SK-N-MC (cell line): Measurements from ENCODE around the gene ZNF638.
"Not testable (repeated sequence)": the region's sequence is repeated elsewhere in the genome, so short reads cannot be mapped to it uniquely, and the experiment has no call there.

ENCODE experiments used
- DNase-seq: peaks from one replicate; pipeline ENCODE4 v3.0.0-alpha.2; 2011; ENCODE audit warnings: low read depth, low spot score
- H3K27ac ChIP-seq: fragments of 200-600 bp; sonication (generic); 2 replicates; pipeline ENCODE4 v1.5.1; 2016; ENCODE audit warnings: mixed run types
- H3K36me3 ChIP-seq: fragments of 200-600 bp; sonication (generic); 2 replicates; pipeline ENCODE4 v1.6.1; 2017; ENCODE audit warnings: antibody characterized with exemption, low read length, mixed read lengths; ENCODE audit not compliant: insufficient read depth
- H3K4me3 ChIP-seq: fragments of 200-600 bp; sonication (generic); 2 replicates; pipeline ENCODE4 v1.5.1; 2016
- H3K9ac ChIP-seq: fragments of 200-600 bp; sonication (generic); 2 replicates; pipeline ENCODE4 v1.8.0; 2017; ENCODE audit warnings: mixed run types, mixed read lengths; ENCODE audit not compliant: insufficient read length
- H3K9me3 ChIP-seq: fragments of 200-600 bp; sonication (generic); 2 replicates; pipeline ENCODE4 v1.6.1; 2017; ENCODE audit warnings: low read depth, mild to moderate bottlenecking, antibody characterized with exemption, low read length, moderate library complexity, mixed read lengths
- EZH2 ChIP-seq: fragments of 200-600 bp; sonication (generic); IDR thresholded peaks from one replicate; pipeline ENCODE4 v1.6.1; 2017; ENCODE audit warnings: antibody characterized with exemption
- FOXP2 ChIP-seq: optimal IDR thresholded peaks from 2 replicates; pipeline ENCODE3; 2011; ENCODE audit warnings: mild to moderate bottlenecking, moderate library complexity; ENCODE audit not compliant: insufficient read depth; ENCODE audit errors: extremely low read length, control extremely low read depth
- POLR2AphosphoS5 ChIP-seq: IDR thresholded peaks from 2 replicates; pipeline ENCODE4 v1.6.1; 2012; ENCODE audit warnings: mild to moderate bottlenecking, low read depth, low read length, borderline replicate concordance

ZNF638 gene

GRCh38 chr2:71426721-71427120 is 95.1 kb downstream of the ZNF638 start:
- H3K9ac ChIP-seq = no peak overlapping the region
- peaks cover 85% of the 10 kb centered on the region for H3K36me3 ChIP-seq
- no peak overlapping the region for H3K27ac ChIP-seq
- no peaks in the 10 kb centered on the region for H3K9me3 ChIP-seq
- DNase-seq = no peak
- TF ChIP-seq FOXP2 (no peak), EZH2 (no peak), POLR2AphosphoS5 (no peak)
- no peak overlapping the region for H3K4me3 ChIP-seq

- no peak overlapping the region for H3K27ac ChIP-seq
- no peak for DNase-seq
- TF ChIP-seq EZH2 (no peak), POLR2AphosphoS5 (no peak), FOXP2 (no peak)
- H3K9ac ChIP-seq = no peak overlapping the region
- no peaks in the 10 kb centered on the region for H3K9me3 ChIP-seq
- H3K36me3 ChIP-seq = peaks cover 90% of the 10 kb centered on the region
- no peak overlapping the region for H3K4me3 ChIP-seq
Measured at GRCh38 chr2:71428472-71429383, 97.1 kb downstream of the ZNF638 start.

- peaks cover 25% of the 10 kb centered on the region for H3K36me3 ChIP-seq
- not testable (repeated sequence) for H3K9me3 ChIP-seq, DNase-seq, H3K9ac ChIP-seq, H3K27ac ChIP-seq, H3K4me3 ChIP-seq
Measured at GRCh38 chr2:71445142-71445541, 113.6 kb downstream of the ZNF638 start.

GRCh38 chr2:71446505-71446904 is 114.9 kb downstream of the ZNF638 start:
- no peak overlapping the region for H3K27ac ChIP-seq
- no peak overlapping the region for H3K9ac ChIP-seq
- peaks cover 15% of the 10 kb centered on the region for H3K36me3 ChIP-seq
- H3K4me3 ChIP-seq = no peak overlapping the region
- no peak for TF ChIP-seq FOXP2
- TF ChIP-seq POLR2AphosphoS5 = no peak
- no peak for TF ChIP-seq EZH2
- DNase-seq = no peak
- no peaks in the 10 kb centered on the region for H3K9me3 ChIP-seq

- no peak overlapping the region for H3K4me3 ChIP-seq
- TF ChIP-seq POLR2AphosphoS5 (no peak), EZH2 (no peak), FOXP2 (no peak)
Measured at GRCh38 chr2:71449343-71449742, 117.8 kb downstream of the ZNF638 start.

GRCh38 chr2:71451705-71452104 is 120.1 kb downstream of the ZNF638 start:
- H3K4me3 ChIP-seq = no peak overlapping the region
- H3K9ac ChIP-seq = no peak overlapping the region
- H3K27ac ChIP-seq = no peak overlapping the region
- H3K9me3 ChIP-seq = no peaks in the 10 kb centered on the region
- no peak for DNase-seq
- no peak for TF ChIP-seq FOXP2
- TF ChIP-seq POLR2AphosphoS5 = no peak
- TF ChIP-seq EZH2 = no peak
- H3K36me3 ChIP-seq = no peaks in the 10 kb centered on the region

More at GRCh38 chr2:71449343-71449742, 117.8 kb downstream of the ZNF638 start:
- Histone ChIP-seq H3K36me3 (no peaks in the 10 kb centered on the region), H3K27ac (no peak overlapping the region), H3K9ac (no peak overlapping the region), H3K9me3 (no peaks in the 10 kb centered on the region)
- no peak for DNase-seq

- Histone ChIP-seq H3K27ac (no peak overlapping the region), H3K4me3 (no peak overlapping the region)
- no peak for DNase-seq
Measured at GRCh38 chr2:71452565-71452964, 121.0 kb downstream of the ZNF638 start.

GRCh38 chr2:71453404-71454220 is 122.0 kb downstream of the ZNF638 start, which contains the start of gene DYSF:
TSS of gene DYSF (plus strand) at chr2:71453561.
- H3K36me3 ChIP-seq = no peaks in the 10 kb centered on the region
- H3K4me3 ChIP-seq = peak within 1 kb of the TSS; percentile 63
- no peak within 1 kb of the TSS for H3K9ac ChIP-seq
- no peak within 1 kb of the TSS for H3K27ac ChIP-seq
- no peaks in the 10 kb centered on the region for H3K9me3 ChIP-seq
- no peak for DNase-seq
- no peak for TF ChIP-seq POLR2AphosphoS5
- no peak for TF ChIP-seq FOXP2
- no peak for TF ChIP-seq EZH2

More at GRCh38 chr2:71452565-71452964, 121.0 kb downstream of the ZNF638 start:
- TF ChIP-seq POLR2AphosphoS5 = no peak
- no peak for TF ChIP-seq FOXP2
- TF ChIP-seq EZH2 = no peak
- H3K36me3 ChIP-seq = no peaks in the 10 kb centered on the region
- no peak overlapping the region for H3K9ac ChIP-seq
- H3K9me3 ChIP-seq = no peaks in the 10 kb centered on the region
